OCI-LY3 (cell line): ENCODE results near the gene TSPAN1.
A peak's percentile ranks its signal among the peaks of the same experiment; 100 is the strongest.

Experiments
- H2AFZ ChIP-seq: fragments of 200-600, 300-600 bp; shearing (Covaris generic); 2 replicates; pipeline ENCODE4 v1.6.0; 2014; ENCODE audit warnings: antibody characterized with exemption, low read depth, low read length
- H3K27ac ChIP-seq: fragments of 200-600, 300-600 bp; sonication (generic); 2 replicates; pipeline ENCODE4 v1.5.1; 2014; ENCODE audit warnings: mild to moderate bottlenecking, low read length, moderate library complexity, mixed read lengths
- H3K27me3 ChIP-seq: fragments of 200-600, 300-600 bp; sonication (generic); 2 replicates; pipeline ENCODE4 v1.6.1; 2014; ENCODE audit warnings: low read depth, low read length, mixed read lengths
- H3K36me3 ChIP-seq: fragments of 200-600, 300-600 bp; sonication (generic); replicated peaks from 2 replicates; pipeline ENCODE3; 2014; ENCODE audit warnings: low read depth, low read length, mixed read lengths
- H3K4me1 ChIP-seq: fragments of 300-600, 200-600 bp; sonication (generic); 2 replicates; pipeline ENCODE4 v1.6.1; 2014; ENCODE audit warnings: low read length, mixed read lengths
- H3K4me2 ChIP-seq: fragments of 200-600, 300-600 bp; sonication (generic); 2 replicates; pipeline ENCODE4 v1.6.1; 2014; ENCODE audit warnings: low read length, mixed read lengths
- H3K4me3 ChIP-seq: fragments of 300-600, 200-600 bp; sonication (generic); 2 replicates; pipeline ENCODE4 v1.5.1; 2014; ENCODE audit warnings: antibody characterized with exemption, mild to moderate bottlenecking, low read length, moderate library complexity
- H3K79me2 ChIP-seq: fragments of 300-600, 200-600 bp; shearing (Covaris generic); 2 replicates; pipeline ENCODE4 v1.6.1; 2014; ENCODE audit warnings: mild to moderate bottlenecking, low read length, mixed read lengths
- H3K9ac ChIP-seq: fragments of 300-600, 200-600 bp; shearing (Covaris generic); 2 replicates; pipeline ENCODE4 v1.6.0; 2014; ENCODE audit warnings: mild to moderate bottlenecking, low read length, moderate library complexity
- H3K9me3 ChIP-seq: fragments of 200-600, 300-600 bp; shearing (Covaris generic); 2 replicates; pipeline ENCODE4 v1.6.1; 2014; ENCODE audit warnings: low read length, mixed read lengths; ENCODE audit not compliant: insufficient read depth
- H4K20me1 ChIP-seq: fragments of 200-600, 300-600 bp; sonication (generic); 2 replicates; pipeline ENCODE4 v1.6.1; 2016; ENCODE audit warnings: low read length, mixed read lengths; ENCODE audit not compliant: insufficient read depth
- CTCF ChIP-seq: fragments of 200-600, 300-600 bp; sonication (generic); IDR thresholded peaks from 2 replicates; pipeline ENCODE4 v1.5.1; 2014; ENCODE audit warnings: antibody characterized with exemption, low read length, low read depth
- EZH2phosphoT487 ChIP-seq: fragments of 200-600 bp; shearing (Covaris generic); IDR thresholded peaks from 2 replicates; pipeline ENCODE4 v1.6.1; 2018; ENCODE audit warnings: antibody characterized with exemption, mixed run types, low read depth

The TSPAN1 gene

GRCh38 chr1:46166521-46167462 lies 8.1 kb upstream of the TSPAN1 start:
- Histone ChIP-seq H4K20me1 (no peaks in the 10 kb centered on the region), H3K27me3 (peaks cover 22% of the 10 kb centered on the region; the same call in 1 of the 2 replicates), H3K27ac (no peak overlapping the region), H2AFZ (peak overlapping the region; percentile 98), H3K4me1 (peaks cover 11% of the 10 kb centered on the region; the same call in 1 of the 2 replicates), H3K4me3 (peak overlapping the region; percentile 92), H3K36me3 (no peaks in the 10 kb centered on the region), H3K79me2 (no peaks in the 10 kb centered on the region), H3K9ac (peak overlapping the region; percentile 72), H3K4me2 (peak overlapping the region; percentile 100), H3K9me3 (no peaks in the 10 kb centered on the region)
- TF ChIP-seq EZH2phosphoT487: no peak
- no peak for TF ChIP-seq CTCF

- no peaks in the 10 kb centered on the region for H3K9me3 ChIP-seq
- no peak overlapping the region for H3K9ac ChIP-seq
- H3K27ac ChIP-seq: no peak overlapping the region
- TF ChIP-seq CTCF (no peak), EZH2phosphoT487 (no peak)
- no peak overlapping the region for H2AFZ ChIP-seq
- no peaks in the 10 kb centered on the region for H4K20me1 ChIP-seq
- no peak overlapping the region for H3K4me3 ChIP-seq
- H3K4me1 ChIP-seq: peaks cover 16% of the 10 kb centered on the region; the same call in 1 of the 2 replicates
- no peak overlapping the region for H3K4me2 ChIP-seq
- H3K79me2 ChIP-seq: no peaks in the 10 kb centered on the region
- no peaks in the 10 kb centered on the region for H3K36me3 ChIP-seq
- H3K27me3 ChIP-seq: peaks cover 19% of the 10 kb centered on the region; the same call in 1 of the 2 replicates
Observed at GRCh38 chr1:46168477-46168876, 6.4 kb upstream of the TSPAN1 start.

GRCh38 chr1:46169811-46170454 lies 5.0 kb upstream of the TSPAN1 start:
- H3K27me3 ChIP-seq: peaks cover 12% of the 10 kb centered on the region; the same call in 1 of the 2 replicates
- no peaks in the 10 kb centered on the region for H3K9me3 ChIP-seq
- no peaks in the 10 kb centered on the region for H3K36me3 ChIP-seq
- no peaks in the 10 kb centered on the region for H4K20me1 ChIP-seq
- no peak overlapping the region for H3K4me2 ChIP-seq
- no peak for TF ChIP-seq CTCF
- no peaks in the 10 kb centered on the region for H3K79me2 ChIP-seq
- H2AFZ ChIP-seq: no peak overlapping the region
- H3K27ac ChIP-seq: no peak overlapping the region
- no peak overlapping the region for H3K4me3 ChIP-seq
- peaks cover 19% of the 10 kb centered on the region; the same call in 1 of the 2 replicates for H3K4me1 ChIP-seq
- no peak overlapping the region for H3K9ac ChIP-seq

- H4K20me1 ChIP-seq: no peaks in the 10 kb centered on the region
- TF ChIP-seq EZH2phosphoT487 (no peak), CTCF (no peak)
- no peak overlapping the region for H2AFZ ChIP-seq
- no peak overlapping the region for H3K4me3 ChIP-seq
- H3K4me2 ChIP-seq: no peak overlapping the region
- H3K27me3 ChIP-seq: peaks cover 11% of the 10 kb centered on the region; the same call in 1 of the 2 replicates
- H3K27ac ChIP-seq: no peak overlapping the region
- H3K4me1 ChIP-seq: peaks cover 15% of the 10 kb centered on the region; the same call in 1 of the 2 replicates
- H3K79me2 ChIP-seq: no peaks in the 10 kb centered on the region
- no peaks in the 10 kb centered on the region for H3K36me3 ChIP-seq
- no peaks in the 10 kb centered on the region for H3K9me3 ChIP-seq
- H3K9ac ChIP-seq: no peak overlapping the region
Observed at GRCh38 chr1:46171351-46171750, 3.5 kb upstream of the TSPAN1 start.
